ENCODE results near the gene COX20.

COX20 gene

DNA sequence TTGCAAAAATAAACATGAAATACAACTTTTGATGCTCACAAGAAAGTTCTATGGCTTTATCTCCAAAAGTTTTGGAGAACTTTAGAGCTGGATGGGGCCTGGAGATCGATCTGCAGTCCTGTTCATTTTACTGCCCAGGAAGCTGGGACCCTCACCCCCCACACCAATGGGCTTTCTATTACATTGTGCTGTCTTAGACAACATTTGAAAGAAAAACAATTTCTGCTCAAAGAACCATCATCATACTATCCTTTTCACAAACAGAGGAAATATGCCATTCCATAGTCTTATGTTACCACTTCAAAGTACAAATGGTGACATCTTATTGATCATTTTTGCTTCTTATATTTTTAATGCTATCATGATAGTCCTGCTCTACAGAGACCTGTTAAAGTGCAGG, 30.9 kb downstream of the COX20 start:
- Histone ChIP-seq H3K9me3 (ENCODE audit: control insufficient read depth, low read length) (no peaks in the 10 kb centered on the region), H3K4me1 (peaks cover under 1% of the 10 kb centered on the region), H3K4me2 (ENCODE audit: low read length) (no peak overlapping the region), H3K9ac (no peak overlapping the region), H2AFZ (no peak overlapping the region), H3K27me3 (ENCODE audit: control insufficient read depth, insufficient read depth, low read length) (no peaks in the 10 kb centered on the region), H3K27ac (no peak overlapping the region), H3K4me3 (ENCODE audit: low read depth, low read length) (no peak overlapping the region), H3K79me2 (peaks cover 7% of the 10 kb centered on the region), H3K36me3 (ENCODE audit: control insufficient read depth, insufficient read depth, low read length) (no peaks in the 10 kb centered on the region)
- TF ChIP-seq, protein P1, sequence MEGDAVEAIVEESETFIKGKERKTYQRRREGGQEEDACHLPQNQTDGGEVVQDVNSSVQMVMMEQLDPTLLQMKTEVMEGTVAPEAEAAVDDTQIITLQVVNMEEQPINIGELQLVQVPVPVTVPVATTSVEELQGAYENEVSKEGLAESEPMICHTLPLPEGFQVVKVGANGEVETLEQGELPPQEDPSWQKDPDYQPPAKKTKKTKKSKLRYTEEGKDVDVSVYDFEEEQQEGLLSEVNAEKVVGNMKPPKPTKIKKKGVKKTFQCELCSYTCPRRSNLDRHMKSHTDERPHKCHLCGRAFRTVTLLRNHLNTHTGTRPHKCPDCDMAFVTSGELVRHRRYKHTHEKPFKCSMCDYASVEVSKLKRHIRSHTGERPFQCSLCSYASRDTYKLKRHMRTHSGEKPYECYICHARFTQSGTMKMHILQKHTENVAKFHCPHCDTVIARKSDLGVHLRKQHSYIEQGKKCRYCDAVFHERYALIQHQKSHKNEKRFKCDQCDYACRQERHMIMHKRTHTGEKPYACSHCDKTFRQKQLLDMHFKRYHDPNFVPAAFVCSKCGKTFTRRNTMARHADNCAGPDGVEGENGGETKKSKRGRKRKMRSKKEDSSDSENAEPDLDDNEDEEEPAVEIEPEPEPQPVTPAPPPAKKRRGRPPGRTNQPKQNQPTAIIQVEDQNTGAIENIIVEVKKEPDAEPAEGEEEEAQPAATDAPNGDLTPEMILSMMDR (IDR thresholded peaks at IDR 0.05): no peak

GRCh38 chr1:244868484-244869363, 33.3 kb downstream of the COX20 start:
- Histone ChIP-seq H3K27me3 (ENCODE audit: control insufficient read depth, insufficient read depth, low read length) (no peaks in the 10 kb centered on the region), H3K27ac (no peak overlapping the region), H3K9me3 (ENCODE audit: control insufficient read depth, low read length) (no peaks in the 10 kb centered on the region), H2AFZ (no peak overlapping the region), H3K4me2 (ENCODE audit: low read length) (no peak overlapping the region), H3K36me3 (ENCODE audit: control insufficient read depth, insufficient read depth, low read length) (no peaks in the 10 kb centered on the region), H3K4me3 (ENCODE audit: low read depth, low read length) (no peak overlapping the region), H3K79me2 (peaks cover 2% of the 10 kb centered on the region), H3K4me1 (no peaks in the 10 kb centered on the region), H3K9ac (no peak overlapping the region)
- TF ChIP-seq, protein P1 (IDR thresholded peaks at IDR 0.05): no peak

DNA sequence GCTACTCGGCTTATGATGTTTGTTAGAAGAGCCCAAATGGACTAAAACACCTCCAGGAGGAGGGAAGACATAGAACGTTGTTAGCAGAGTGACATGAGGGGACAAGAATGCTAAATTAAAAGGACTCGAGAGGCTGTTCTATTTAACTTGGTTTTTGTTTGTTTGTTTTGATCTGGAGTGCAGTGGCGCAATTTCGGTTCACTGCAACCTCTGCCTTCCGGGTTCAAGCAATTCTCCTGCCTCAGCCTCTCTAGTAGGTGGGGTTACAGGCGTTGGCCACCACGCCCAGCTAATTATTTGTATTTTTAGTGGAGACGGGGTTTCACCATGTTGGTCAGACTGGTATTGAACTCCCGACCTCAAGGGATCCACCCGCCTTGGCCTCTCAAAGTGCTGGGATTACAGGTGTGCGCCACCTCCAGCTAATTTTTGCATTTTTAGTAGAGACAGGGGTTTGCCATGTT, 33.9 kb downstream of the COX20 start:
- Histone ChIP-seq H3K9me3 (ENCODE audit: control insufficient read depth, low read length) (no peaks in the 10 kb centered on the region), H3K27ac (no peak overlapping the region), H3K4me3 (ENCODE audit: low read depth, low read length) (no peak overlapping the region), H3K4me2 (ENCODE audit: low read length) (no peak overlapping the region), H3K4me1 (no peaks in the 10 kb centered on the region), H2AFZ (no peak overlapping the region), H3K9ac (no peak overlapping the region), H3K79me2 (no peaks in the 10 kb centered on the region), H3K27me3 (ENCODE audit: control insufficient read depth, insufficient read depth, low read length) (no peaks in the 10 kb centered on the region), H3K36me3 (ENCODE audit: control insufficient read depth, insufficient read depth, low read length) (no peaks in the 10 kb centered on the region)
- TF ChIP-seq, protein P1 (IDR thresholded peaks at IDR 0.05): no peak

- no peak overlapping the region for H2AFZ ChIP-seq
- no peaks in the 10 kb centered on the region for H3K36me3 ChIP-seq (ENCODE audit: control insufficient read depth, insufficient read depth, low read length)
- H3K9ac ChIP-seq: no peak overlapping the region
- H3K9me3 ChIP-seq (ENCODE audit: control insufficient read depth, low read length): no peaks in the 10 kb centered on the region
- no peaks in the 10 kb centered on the region for H3K4me1 ChIP-seq
- no peak overlapping the region for H3K27ac ChIP-seq
- TF ChIP-seq, protein P1 (IDR thresholded peaks at IDR 0.05): no peak
- H3K79me2 ChIP-seq: no peaks in the 10 kb centered on the region
- no peak overlapping the region for H3K4me2 ChIP-seq (ENCODE audit: low read length)
- H3K27me3 ChIP-seq (ENCODE audit: control insufficient read depth, insufficient read depth, low read length): no peaks in the 10 kb centered on the region
- H3K4me3 ChIP-seq (ENCODE audit: low read depth, low read length): no peak overlapping the region
Observed at GRCh38 chr1:244869950-244870349, 34.5 kb downstream of the COX20 start.

Data from parathyroid adenoma (tissue), 2 donors.